ENCODE data around the gene COL20A1. TPM values are rescaled to one million over a fixed set of nuclear protein-coding genes. Genes with fewer than 3 reads are reported as not detected.

COL20A1 gene
- total and polyA plus RNA-seq, 2 of the 13 experiments (the other 11 are each of a cell fraction or from before 2014, with no cell fraction given): not detected

DNA sequence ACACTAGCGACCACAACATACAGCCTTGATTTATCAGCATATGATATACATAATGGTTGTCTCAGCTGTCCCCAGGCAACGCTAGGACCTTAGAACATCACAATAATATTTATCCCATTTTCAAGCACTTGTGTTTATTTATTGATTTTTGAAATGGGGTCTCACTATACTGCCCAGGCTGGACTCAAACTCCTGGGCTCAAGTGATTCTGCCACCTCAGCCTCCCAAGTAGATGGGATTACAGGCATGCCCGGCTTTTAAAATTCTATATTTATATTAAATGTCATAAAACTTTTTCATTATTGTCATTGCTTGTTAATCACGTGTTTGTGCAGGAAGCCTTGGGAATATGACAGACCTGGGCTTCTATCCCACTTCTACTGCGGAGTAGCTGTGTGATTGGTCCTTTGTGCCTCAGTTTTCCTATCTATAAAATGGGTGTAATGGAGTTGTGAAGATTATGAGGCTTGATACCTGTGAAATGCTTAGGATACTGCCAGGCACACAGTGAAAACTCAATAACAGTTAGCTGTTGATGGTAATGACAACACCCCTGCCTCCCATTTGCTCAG is 10.2 kb downstream of the COL20A1 start (continued):
- TF ChIP-seq NFIB (CRISPR knock-in tag; IDR thresholded peaks at IDR 0.05; ENCODE audit: borderline replicate concordance) (no peak), ZSCAN25 (CRISPR knock-in tag; IDR thresholded peaks at IDR 0.05) (no peak), SNAPC2 (CRISPR knock-in tag; IDR thresholded peaks at IDR 0.05) (no peak), ZNF121 (CRISPR knock-in tag; IDR thresholded peaks at IDR 0.05) (peak; percentile 69), ZNF513 (CRISPR knock-in tag; conservative IDR thresholded peaks at IDR 0.05) (no peak), SAFB2 (CRISPR knock-in tag; IDR thresholded peaks at IDR 0.05; ENCODE audit: borderline replicate concordance, low read depth) (no peak), ZNF510 (CRISPR knock-in tag; IDR thresholded peaks at IDR 0.05; ENCODE audit: low read depth) (no peak), SOX5 (CRISPR knock-in tag; IDR thresholded peaks at IDR 0.05; ENCODE audit: borderline replicate concordance) (no peak), ZNF629 (CRISPR knock-in tag; conservative IDR thresholded peaks at IDR 0.05) (peak; percentile 90), CHD4 (IDR thresholded peaks at IDR 0.05; ENCODE audit: borderline replicate concordance, low read length) (peak; percentile 66; the same call in 1 of the 2 replicates), SRF (IDR thresholded peaks at IDR 0.05; ENCODE audit: low read depth, low read length) (no peak)

DNA sequence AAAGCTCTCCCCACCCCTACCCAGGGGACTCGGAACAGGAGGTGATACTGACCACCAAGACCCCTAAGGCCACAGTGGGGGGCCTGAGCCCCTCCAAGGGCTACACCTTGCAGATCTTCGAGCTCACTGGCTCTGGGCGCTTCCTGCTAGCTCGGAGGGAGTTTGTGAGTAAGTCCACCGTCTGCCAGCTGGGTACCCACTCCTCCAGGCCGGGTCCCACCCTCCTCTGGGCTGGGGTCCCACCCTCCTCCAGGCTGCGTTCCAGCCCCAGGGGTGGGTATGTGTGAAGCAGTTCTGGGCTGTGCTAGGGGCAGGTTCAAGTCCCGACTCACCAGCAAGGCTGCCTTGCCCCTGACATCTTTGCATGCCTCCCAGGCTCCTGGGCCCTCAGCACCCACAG is 12.4 kb downstream of the COL20A1 start:
- intact Hi-C loops (cut with micrococcal nuclease; ENCODE audit: unreplicated experiment) (no loop called here), in situ Hi-C loops (cut with HindIII; ENCODE audit: extremely low pct_ligation_motif_present, low pct_unique_long_range_greater_than_20kb) (loop anchor here (5.0 kb wide), 1 partner anchor 77 kb away; no protein-coding TSS in a partner anchor)
- CTCF ChIA-PET (ENCODE audit: low intra/inter-chr PET ratio, low total read pairs): no interaction called here
- H3K27me3 ChIP-seq (ENCODE audit: control insufficient read depth in 1 of 2, insufficient read depth in 2 of 2, low read length in 2 of 2): peaks cover 18 to 56% of the 10 kb centered on the region in 2 experiments
- H3K27ac ChIP-seq (ENCODE audit: extremely low read length, insufficient read depth, low read length): no peak overlapping the region
- no peak overlapping the region for H3K9ac ChIP-seq (ENCODE audit: insufficient read depth, low read depth, low read length)
- FAIRE-seq (no peak), DNase-seq (ENCODE audit: low spot score) (no peak), ATAC-seq (no peak)
- H4K20me1 ChIP-seq (ENCODE audit: insufficient read depth, low read length): peaks cover 11% of the 10 kb centered on the region; the same call in 1 of the 2 replicates
- H3K4me3 ChIP-seq (replicated peaks in 1 of 3; ENCODE audit: insufficient read depth in 1 of 3, low read depth in 2 of 3, low read length in 3 of 3): no peak overlapping the region
- no peaks in the 10 kb centered on the region for H3K4me1 ChIP-seq (ENCODE audit: insufficient read depth, low read length)
- no peak overlapping the region for H2AFZ ChIP-seq (ENCODE audit: low read length)
- WGBS (ENCODE audit: low lambda C conversion rate): 5% methylated on average over 8 of the region's 8 CpGs
- H3K9me3 ChIP-seq (ENCODE audit: low read length): no peaks in the 10 kb centered on the region
- H3K79me2 ChIP-seq (ENCODE audit: insufficient read depth, low read length): no peaks in the 10 kb centered on the region
- H3K36me3 ChIP-seq (replicated peaks in 1 of 2; ENCODE audit: control insufficient read depth in 1 of 2, insufficient read depth in 2 of 2, low read length in 2 of 2): no peaks in the 10 kb centered on the region
- BruUV-seq (replicated peaks): no TSS peak
- POLR2A ChIA-PET: no interaction called here
- no peak overlapping the region for H3K4me2 ChIP-seq (ENCODE audit: low read depth, low read length)
- no peak for TF ChIP-seq ZNF782 (CRISPR knock-in tag; IDR thresholded peaks at IDR 0.05; ENCODE audit: borderline replicate concordance)
- no peak for TF ChIP-seq ZFY (CRISPR knock-in tag; IDR thresholded peaks at IDR 0.05)
- no peak for TF ChIP-seq ZNF761 (CRISPR knock-in tag; conservative IDR thresholded peaks at IDR 0.05)
- no peak for TF ChIP-seq ARNTL (CRISPR knock-in tag; IDR thresholded peaks at IDR 0.05)
- no peak for TF ChIP-seq ZNF781 (CRISPR knock-in tag; IDR thresholded peaks at IDR 0.05; ENCODE audit: borderline replicate concordance, not compliant biosample characterization)
- no peak for TF ChIP-seq MIER2 (CRISPR knock-in tag; IDR thresholded peaks at IDR 0.05)
- no peak for TF ChIP-seq PAX8 (CRISPR knock-in tag; IDR thresholded peaks at IDR 0.05; ENCODE audit: borderline replicate concordance)
- no peak for TF ChIP-seq HOXA7 (CRISPR knock-in tag; IDR thresholded peaks at IDR 0.05)
- no peak for TF ChIP-seq EZH2 (conservative IDR thresholded peaks at IDR 0.05; ENCODE audit: low read depth, low read length)
- TF ChIP-seq ZNF34 (CRISPR knock-in tag; IDR thresholded peaks at IDR 0.05; ENCODE audit: borderline replicate concordance): no peak
- TF ChIP-seq ZNF329 (CRISPR knock-in tag; IDR thresholded peaks at IDR 0.05; ENCODE audit: low read depth): no peak
- TF ChIP-seq ONECUT2 (CRISPR knock-in tag; IDR thresholded peaks at IDR 0.05): no peak
